ENCODE data around the gene IYD. TPM values are rescaled to one million over a fixed set of nuclear protein-coding genes. Genes with fewer than 3 reads are reported as not detected.

IYD gene
- total and polyA plus RNA-seq, 9 of the 15 experiments (the other 6 are each of a cell fraction or from before 2014, with no cell fraction given) = not detected

GRCh38 chr6:150417899-150418826 is 49.4 kb downstream of the IYD start (continued):
- no peak for TF ChIP-seq CHD7 (IDR thresholded peaks at IDR 0.05; ENCODE audit: low read depth, low read length)
- no peak for TF ChIP-seq WHSC1 (IDR thresholded peaks at IDR 0.05; ENCODE audit: low read length)
- TF ChIP-seq CGGBP1 (CRISPR knock-in tag; IDR thresholded peaks at IDR 0.05) = no peak
- no peak for TF ChIP-seq GMEB1 (CRISPR knock-in tag; IDR thresholded peaks at IDR 0.05)
- no peak for TF ChIP-seq FOXJ2 (tag; IDR thresholded peaks at IDR 0.05)
- TF ChIP-seq TBP (optimal IDR thresholded peaks at IDR 0.05; ENCODE audit: low read depth, low read length) = no peak
- 0 out of 4 replicates have a peak, but pooled peaks of 1 of the 2 experiments have one; percentile 13 for TF ChIP-seq MAZ (CRISPR knock-in tag; conservative IDR thresholded peaks at IDR 0.05 in 1 of 2, IDR thresholded peaks at IDR 0.05 in 1 of 2)
- no peak for TF ChIP-seq GATAD2B (IDR thresholded peaks at IDR 0.05; ENCODE audit: borderline replicate concordance)
- no peak for TF ChIP-seq MYNN (IDR thresholded peaks at IDR 0.05)
- TF ChIP-seq MYNN (CRISPR knock-in tag; IDR thresholded peaks at IDR 0.05) = no peak
- no peak for TF ChIP-seq ZNF764 (CRISPR knock-in tag; IDR thresholded peaks at IDR 0.05; ENCODE audit: low read depth)
- no peak for TF ChIP-seq PTBP1 (IDR thresholded peaks at IDR 0.05; ENCODE audit: low read depth, low read length)
- 0 out of 2 replicates have a peak, but pooled peaks have one; percentile 46 for TF ChIP-seq ZKSCAN8 (CRISPR knock-in tag; IDR thresholded peaks at IDR 0.05)
- no peak for TF ChIP-seq CC2D1A (IDR thresholded peaks at IDR 0.05)
- TF ChIP-seq KDM1A (IDR thresholded peaks at IDR 0.05) = no peak

Data from K562 (cell line).